B cell (primary cell): ENCODE results near the gene MRPL36. TPM values are rescaled to one million over a fixed set of nuclear protein-coding genes. Genes with fewer than 3 reads are reported as not detected.

Experiments used
- ATAC-seq: fragments of 200-7000 bp; cut with Tn5 transposase; one replicate; pipeline ENCODE4 v1.10.0; 2021; ENCODE audit warnings: low read depth, mild to moderate bottlenecking, moderate number of reproducible peaks, moderate library complexity
- CTCF ChIA-PET: fragments of 350-600 bp; sonication (Branson Sonifier 250); formaldehyde crosslinking; loops from one replicate; lab custom pipeline; 2021; ENCODE audit warnings: antibody characterized with exemption, inconsistent platforms; lab: Charles Lee
- POLR2A ChIA-PET: fragments of 350-600 bp; sonication (Branson Sonifier 250); formaldehyde crosslinking; loops from one replicate; lab custom pipeline; 2021; ENCODE audit warnings: antibody characterized with exemption; lab: Charles Lee
- DNase-seq: peaks from one replicate; pipeline ENCODE4 v3.0.0; 2013
- H2AFZ ChIP-seq: 2 replicates; pipeline ENCODE4 v1.6.1; 2012; ENCODE audit warnings: mild to moderate bottlenecking, low read depth, low read length; ENCODE audit not compliant: insufficient read depth, poor library complexity, severe bottlenecking
- H3K27ac ChIP-seq, 2 donors: 1 replicate in 1 of 2; 2 replicates in 1 of 2; pipeline ENCODE4 v1.5.1; 2012 to 2013; ENCODE audit warnings: low read length in 2 of 2, mild to moderate bottlenecking in 2 of 2, moderate library complexity in 1 of 2
- H3K27me3 ChIP-seq, 4 experiments: fragments of 200-600 bp in 1 of 4; sonication (generic) in 1 of 4; replicated peaks in 1 of 4; 1 replicate in 2 of 4; 2 replicates in 2 of 4; pipeline versions ENCODE4 v1.6.1 to v1.7.0; 2013 to 2016; ENCODE audit warnings: low read length in 3 of 4, mild to moderate bottlenecking in 2 of 4, mixed read lengths in 1 of 4, moderate library complexity in 1 of 4; ENCODE audit not compliant: insufficient read depth in 4 of 4, control insufficient read depth in 3 of 4; ENCODE audit errors: control extremely low read depth in 1 of 4
- H3K36me3 ChIP-seq, 2 experiments: replicated peaks in 1 of 2; 1 replicate in 1 of 2; 2 replicates in 1 of 2; pipeline versions ENCODE4 v1.6.1 to v1.7.1; 2013; ENCODE audit warnings: low read length in 1 of 2; ENCODE audit not compliant: insufficient read depth in 2 of 2, control insufficient read depth in 1 of 2; ENCODE audit errors: control extremely low read depth in 1 of 2, extremely low read depth in 1 of 2
- H3K4me1 ChIP-seq, 2 donors: fragments of 200-600 bp in 1 of 2; sonication (generic) in 1 of 2; 1 replicate in 1 of 2; 2 replicates in 1 of 2; pipeline versions ENCODE4 v1.5.1 to v1.6.1; 2013 to 2017; ENCODE audit warnings: low read length in 2 of 2; ENCODE audit not compliant: control insufficient read depth in 2 of 2, insufficient read depth in 2 of 2
- H3K4me2 ChIP-seq: replicated peaks from 2 replicates; pipeline ENCODE3; 2012; ENCODE audit warnings: mild to moderate bottlenecking, low read depth, low read length; ENCODE audit not compliant: poor library complexity, severe bottlenecking
- H3K4me3 ChIP-seq, 5 experiments: fragments of 200-600 bp in 1 of 5; sonication (generic) in 1 of 5; 1 replicate in 3 of 5; 2 replicates in 2 of 5; pipeline versions ENCODE4 v1.5.1 to v1.7.0; 2011 to 2016; ENCODE audit warnings: low read length in 4 of 5, mild to moderate bottlenecking in 4 of 5, low read depth in 2 of 5, control low read depth in 1 of 5, moderate library complexity in 1 of 5; ENCODE audit not compliant: insufficient read depth in 1 of 5; ENCODE audit errors: control extremely low read depth in 1 of 5, extremely low read depth in 1 of 5
- H3K79me2 ChIP-seq: fragments of 200-600 bp; sonication (generic); one replicate; pipeline ENCODE4 v1.6.0; 2016; ENCODE audit warnings: low read length; ENCODE audit not compliant: control insufficient read depth, insufficient read depth
- H3K9ac ChIP-seq: fragments of 200-600 bp; sonication (generic); 2 replicates; pipeline ENCODE4 v1.6.1; 2017; ENCODE audit warnings: mild to moderate bottlenecking, low read length, moderate library complexity
- H3K9me3 ChIP-seq, 3 donors: one replicate each; pipeline versions ENCODE4 v1.6.1 to v1.7.1; 2013; ENCODE audit warnings: low read length in 2 of 3; ENCODE audit not compliant: control insufficient read depth in 2 of 3, insufficient read depth in 1 of 3; ENCODE audit errors: control extremely low read depth in 1 of 3
- H4K20me1 ChIP-seq: 2 replicates; pipeline ENCODE4 v1.6.0; 2012; ENCODE audit warnings: mild to moderate bottlenecking, low read length; ENCODE audit not compliant: insufficient read depth, control insufficient read depth, poor library complexity, severe bottlenecking
- H3K27ac Mint-ChIP-seq: one replicate; pipeline ENCODE4 v1.8.0; 2021; ENCODE audit warnings: mixed read lengths
- H3K27me3 Mint-ChIP-seq: one replicate; pipeline ENCODE4 v1.8.0; 2021; ENCODE audit warnings: mixed read lengths
- H3K4me1 Mint-ChIP-seq: one replicate; pipeline ENCODE4 v1.8.0; 2021; ENCODE audit warnings: mixed read lengths
- H3K4me3 Mint-ChIP-seq: one replicate; pipeline ENCODE4 v1.8.0; 2021; ENCODE audit warnings: mixed read lengths
- H3K9me3 Mint-ChIP-seq: one replicate; pipeline ENCODE4 v1.8.0; 2022; ENCODE audit warnings: mixed read lengths; ENCODE audit not compliant: insufficient read depth
- EZH2 ChIP-seq: IDR thresholded peaks from 2 replicates; pipeline ENCODE4 v1.6.1; 2012; ENCODE audit warnings: borderline replicate concordance, low read depth, mild to moderate bottlenecking, moderate library complexity, low read length; ENCODE audit not compliant: insufficient read depth, poor library complexity, severe bottlenecking
- WGBS: methylation state at CpG from one replicate; pipeline ENCODE4 v1.1.5; 2013; ENCODE audit warnings: missing lambda C conversion rate; ENCODE audit not compliant: insufficient coverage; 5-methylcytosine and 5-hydroxymethylcytosine counted together
- intact Hi-C: fragments of 100-400 bp; cut with micrococcal nuclease; formaldehyde crosslinking; loops from one replicate; pipeline ENCODE4 v1.10.0; 2022
- polyA plus RNA-seq: library from polyadenylated mRNA; depleted of rRNA; stranded (reverse); fragments of >200 nt; gene quantifications from 2 replicates; pipeline ENCODE4 v1.2.3, GENCODE V29; 2012
- total RNA-seq, 2 donors: library from RNA; stranded (reverse); fragments of 120-200 nt in 1 of 2; gene quantifications; 1 replicate in 1 of 2; 2 replicates in 1 of 2; pipeline versions ENCODE4 v1.2.3 to v1.2.4, GENCODE V29; 2013 to 2022
- TF ChIP-seq, protein P1 (sequence below): fragments of 200-600 bp; IDR thresholded peaks from one replicate; pipeline ENCODE4 v1.8.0; 2022; ENCODE audit warnings: antibody characterized with exemption, mild to moderate bottlenecking

Gene MRPL36
- total and polyA plus RNA-seq, 2 donors (not counting 1 experiment from before 2014, with no cell fraction given) = 12.5 to 25.0 TPM

- ChIA-PET CTCF (no interaction called here), POLR2A (no interaction called here)
- Histone ChIP-seq H4K20me1 (no peaks in the 10 kb centered on the region), H3K4me1 (peaks cover 10 to 18% of the 10 kb centered on the region in 2 donors), H3K27me3 (peaks cover 0 to 10% (median 0%) of the 10 kb centered on the region in 4 experiments), H3K9ac (no peak overlapping the region), H3K4me2 (no peak overlapping the region), H3K27ac (no peak overlapping the region), H3K4me3 (no peak overlapping the region), H3K9me3 (peaks cover 0 to 3% (median 0%) of the 10 kb centered on the region in 3 donors), H3K36me3 (no peaks in the 10 kb centered on the region), H3K79me2 (no peaks in the 10 kb centered on the region), H2AFZ (no peak overlapping the region)
- intact Hi-C loops = no loop called here
- Mint-ChIP-seq H3K9me3 (no peaks in the 10 kb centered on the region), H3K27ac (no peak overlapping the region), H3K27me3 (peaks cover 27% of the 10 kb centered on the region), H3K4me1 (peaks cover 17% of the 10 kb centered on the region), H3K4me3 (no peak overlapping the region)
- TF ChIP-seq, protein P1, sequence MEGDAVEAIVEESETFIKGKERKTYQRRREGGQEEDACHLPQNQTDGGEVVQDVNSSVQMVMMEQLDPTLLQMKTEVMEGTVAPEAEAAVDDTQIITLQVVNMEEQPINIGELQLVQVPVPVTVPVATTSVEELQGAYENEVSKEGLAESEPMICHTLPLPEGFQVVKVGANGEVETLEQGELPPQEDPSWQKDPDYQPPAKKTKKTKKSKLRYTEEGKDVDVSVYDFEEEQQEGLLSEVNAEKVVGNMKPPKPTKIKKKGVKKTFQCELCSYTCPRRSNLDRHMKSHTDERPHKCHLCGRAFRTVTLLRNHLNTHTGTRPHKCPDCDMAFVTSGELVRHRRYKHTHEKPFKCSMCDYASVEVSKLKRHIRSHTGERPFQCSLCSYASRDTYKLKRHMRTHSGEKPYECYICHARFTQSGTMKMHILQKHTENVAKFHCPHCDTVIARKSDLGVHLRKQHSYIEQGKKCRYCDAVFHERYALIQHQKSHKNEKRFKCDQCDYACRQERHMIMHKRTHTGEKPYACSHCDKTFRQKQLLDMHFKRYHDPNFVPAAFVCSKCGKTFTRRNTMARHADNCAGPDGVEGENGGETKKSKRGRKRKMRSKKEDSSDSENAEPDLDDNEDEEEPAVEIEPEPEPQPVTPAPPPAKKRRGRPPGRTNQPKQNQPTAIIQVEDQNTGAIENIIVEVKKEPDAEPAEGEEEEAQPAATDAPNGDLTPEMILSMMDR = no peak
- no peak for TF ChIP-seq EZH2
- ATAC-seq (no peak), DNase-seq (no peak)
- WGBS = 99% methylated on average over 4 of the region's 6 CpGs
These were observed 18.5 kb downstream of the MRPL36 start for GRCh38 chr5:1781107-1781506.

DNA sequence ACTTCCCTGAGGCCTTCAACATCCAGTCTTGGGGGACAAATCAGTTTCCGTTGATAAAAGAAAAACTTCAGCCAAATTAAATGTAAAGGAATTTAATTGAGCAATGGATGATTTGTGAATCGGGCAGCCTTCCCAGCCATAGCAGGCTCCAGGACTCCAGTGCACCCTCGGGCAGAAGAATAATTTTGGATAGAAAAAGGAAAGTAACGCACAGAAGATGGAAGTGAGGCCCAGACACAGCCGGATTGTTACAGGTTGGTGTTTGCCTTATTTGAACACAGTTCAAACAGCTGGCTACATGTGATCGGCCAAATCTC is 19.1 kb downstream of the MRPL36 start:
- no peak overlapping the region for H2AFZ ChIP-seq
- no peaks in the 10 kb centered on the region for H3K79me2 ChIP-seq
- POLR2A ChIA-PET = no interaction called here
- H3K4me1 ChIP-seq = peaks cover 10 to 18% of the 10 kb centered on the region in 2 donors
- H4K20me1 ChIP-seq = no peaks in the 10 kb centered on the region
- Mint-ChIP-seq H3K9me3 (no peaks in the 10 kb centered on the region), H3K27ac (no peak overlapping the region), H3K27me3 (peaks cover 25% of the 10 kb centered on the region), H3K4me1 (peaks cover 17% of the 10 kb centered on the region), H3K4me3 (no peak overlapping the region)
- H3K4me2 ChIP-seq = no peak overlapping the region
- no peak overlapping the region for H3K9ac ChIP-seq
- H3K36me3 ChIP-seq = no peaks in the 10 kb centered on the region
- H3K27ac ChIP-seq = no peak overlapping the region
- CTCF ChIA-PET = no interaction called here
- DNase-seq (no peak), ATAC-seq (no peak)
- intact Hi-C loops = no loop called here
- no peak overlapping the region for H3K4me3 ChIP-seq
- H3K9me3 ChIP-seq = peaks cover 0 to 3% (median 0%) of the 10 kb centered on the region in 3 donors
- peaks cover 0 to 10% (median 0%) of the 10 kb centered on the region in 4 experiments for H3K27me3 ChIP-seq
- WGBS = 97% methylated on average over 6 of the region's 6 CpGs
- no peak for TF ChIP-seq EZH2
- TF ChIP-seq, protein P1 = no peak
